ENCODE measurements around the gene AMFR. TPM values are rescaled to one million over a fixed set of nuclear protein-coding genes. Genes with fewer than 3 reads are reported as not detected.

The AMFR gene
- total RNA-seq, 1 experiment from 2014 or later, result 140 TPM

GRCh38 chr16:56320056-56320455 lies 105.3 kb downstream of the AMFR start:
- H3K27me3 ChIP-seq, result no peaks in the 10 kb centered on the region
- H3K9me3 ChIP-seq (replicated peaks), result no peaks in the 10 kb centered on the region
- no peak for DNase-seq
- H3K36me3 ChIP-seq, result no peaks in the 10 kb centered on the region
- no peaks in the 10 kb centered on the region for H3K4me1 ChIP-seq
- H3K4me3 ChIP-seq, result no peak overlapping the region
- no peak overlapping the region for H3K27ac ChIP-seq

- Histone ChIP-seq H3K4me1 (no peaks in the 10 kb centered on the region), H3K9me3 (replicated peaks) (no peaks in the 10 kb centered on the region), H3K36me3 (no peaks in the 10 kb centered on the region), H3K27me3 (no peaks in the 10 kb centered on the region), H3K4me3 (no peak overlapping the region), H3K27ac (no peak overlapping the region)
- no peak for DNase-seq
These were observed 106.0 kb downstream of the AMFR start for GRCh38 chr16:56319376-56319775.

- Histone ChIP-seq H3K4me3 (no peak overlapping the region), H3K9me3 (replicated peaks) (no peaks in the 10 kb centered on the region), H3K36me3 (no peaks in the 10 kb centered on the region), H3K4me1 (no peaks in the 10 kb centered on the region), H3K27ac (no peak overlapping the region), H3K27me3 (no peaks in the 10 kb centered on the region)
- DNase-seq, result no peak
These were observed 106.6 kb downstream of the AMFR start for GRCh38 chr16:56318827-56319140.

- Histone ChIP-seq H3K9me3 (replicated peaks) (no peaks in the 10 kb centered on the region), H3K27me3 (no peaks in the 10 kb centered on the region), H3K4me1 (no peaks in the 10 kb centered on the region), H3K4me3 (peak overlapping the region; percentile 46), H3K36me3 (no peaks in the 10 kb centered on the region), H3K27ac (no peak overlapping the region)
- DNase-seq, result peak; percentile 81 to 90
These were observed 107.1 kb downstream of the AMFR start for GRCh38 chr16:56317998-56318826.

DNA sequence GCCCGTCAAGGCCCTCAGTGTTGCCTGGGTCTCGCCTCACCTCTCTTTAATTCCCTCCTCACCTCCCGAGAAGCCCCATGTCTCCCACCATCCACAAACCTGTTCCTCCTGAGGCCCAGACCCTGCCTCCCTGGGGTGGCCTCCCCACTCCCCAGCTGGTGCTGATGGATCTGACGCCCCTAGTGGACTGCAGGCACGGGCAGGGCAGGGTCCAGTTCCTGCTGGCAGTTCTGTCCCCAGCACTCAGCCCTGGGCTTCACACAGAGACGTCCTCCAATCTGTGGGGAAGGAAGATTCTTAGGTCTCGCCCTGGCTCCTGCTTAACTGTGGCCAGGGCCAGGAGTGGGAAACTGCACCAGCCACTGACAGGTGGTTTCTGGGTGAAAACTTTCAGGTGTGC lies 108.8 kb downstream of the AMFR start:
- H3K4me1 ChIP-seq, result peaks cover 3% of the 10 kb centered on the region; the same call in 1 of the 2 replicates
- no peaks in the 10 kb centered on the region for H3K36me3 ChIP-seq
- no peak for DNase-seq
- no peak overlapping the region for H3K27ac ChIP-seq
- no peaks in the 10 kb centered on the region for H3K9me3 ChIP-seq (replicated peaks)
- H3K4me3 ChIP-seq, result no peak overlapping the region
- H3K27me3 ChIP-seq, result no peaks in the 10 kb centered on the region

- no peak overlapping the region for H3K4me3 ChIP-seq
- no peak overlapping the region for H3K27ac ChIP-seq
- DNase-seq, result no peak
- H3K4me1 ChIP-seq, result peaks cover 6% of the 10 kb centered on the region; the same call in 1 of the 2 replicates
- H3K9me3 ChIP-seq (replicated peaks), result no peaks in the 10 kb centered on the region
- no peaks in the 10 kb centered on the region for H3K27me3 ChIP-seq
- no peaks in the 10 kb centered on the region for H3K36me3 ChIP-seq
These were observed 109.4 kb downstream of the AMFR start for GRCh38 chr16:56315955-56316354.

DNA sequence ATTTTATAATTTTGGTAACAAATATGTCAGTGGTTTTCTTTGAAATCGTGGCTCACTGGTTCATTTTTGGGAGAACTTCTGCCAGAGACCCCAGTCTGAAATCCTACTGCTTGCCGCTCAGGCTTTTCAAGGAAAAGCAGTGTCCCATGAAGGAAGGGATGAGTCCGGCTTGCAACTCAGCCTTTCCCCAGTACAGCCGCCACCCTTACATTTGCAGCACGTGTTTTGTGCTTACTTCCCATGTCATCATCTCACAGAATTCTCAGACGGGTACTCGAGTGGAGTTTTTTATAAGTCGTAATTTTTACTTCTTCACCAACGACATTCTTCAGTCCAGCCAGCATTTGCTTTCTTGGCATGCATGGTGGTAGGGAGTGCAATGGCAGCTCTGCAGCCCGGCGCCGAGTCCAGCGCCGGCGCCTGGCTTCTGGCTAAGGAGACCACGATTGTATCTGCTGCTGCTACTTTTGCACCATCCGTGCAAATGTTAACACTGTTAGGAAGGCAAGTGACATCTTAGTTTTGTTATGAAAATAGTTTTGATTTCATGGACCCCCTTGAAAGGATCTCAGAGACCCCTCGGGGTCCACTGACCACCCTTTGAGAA lies 111.0 kb downstream of the AMFR start:
- H3K36me3 ChIP-seq, result no peaks in the 10 kb centered on the region
- H3K9me3 ChIP-seq (replicated peaks), result no peaks in the 10 kb centered on the region
- peaks cover 6% of the 10 kb centered on the region; the same call in 1 of the 2 replicates for H3K4me1 ChIP-seq
- H3K27ac ChIP-seq, result no peak overlapping the region
- no peak for DNase-seq
- no peaks in the 10 kb centered on the region for H3K27me3 ChIP-seq
- no peak overlapping the region for H3K4me3 ChIP-seq

- Histone ChIP-seq H3K4me1 (peaks cover 6% of the 10 kb centered on the region; the same call in 1 of the 2 replicates), H3K27ac (no peak overlapping the region), H3K36me3 (no peaks in the 10 kb centered on the region), H3K27me3 (no peaks in the 10 kb centered on the region), H3K4me3 (no peak overlapping the region), H3K9me3 (replicated peaks) (no peaks in the 10 kb centered on the region)
- no peak for DNase-seq
These were observed 112.8 kb downstream of the AMFR start for GRCh38 chr16:56312556-56312955.

DNA sequence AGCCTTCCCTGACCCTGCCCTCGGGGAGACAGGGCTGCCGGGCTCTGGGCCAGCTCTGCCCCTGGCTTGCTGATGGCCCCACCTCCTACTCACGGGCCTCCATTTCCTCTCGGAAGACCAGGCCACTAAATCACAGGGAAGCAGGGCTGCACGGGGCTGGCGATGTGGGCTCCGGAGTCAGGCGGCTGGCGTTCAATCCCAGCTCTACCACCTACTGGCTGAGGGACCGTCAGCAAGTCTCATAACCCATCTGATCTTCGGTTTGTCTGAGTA lies 113.4 kb downstream of the AMFR start:
- no peaks in the 10 kb centered on the region for H3K9me3 ChIP-seq (replicated peaks)
- H3K27me3 ChIP-seq, result no peaks in the 10 kb centered on the region
- DNase-seq, result no peak
- H3K4me3 ChIP-seq, result peak overlapping the region; percentile 9
- H3K36me3 ChIP-seq, result no peaks in the 10 kb centered on the region
- no peak overlapping the region for H3K27ac ChIP-seq
- peaks cover 6% of the 10 kb centered on the region; the same call in 1 of the 2 replicates for H3K4me1 ChIP-seq

Other genes starting within 250 kb of the AMFR start
- gene GNAO1, start 234.1 kb downstream of the AMFR start, total RNA-seq (2014; rRNA removed; shearing (Covaris generic)), result 1.4 and 2.3 TPM in 2 replicates
- 243 and 262 TPM in 2 replicates for gene NUDT21, start 25.8 kb upstream of the AMFR start, total RNA-seq (2014; rRNA removed; shearing (Covaris generic))
- 150 and 179 TPM in 2 replicates for gene OGFOD1, start 26.0 kb upstream of the AMFR start, total RNA-seq (2014; rRNA removed; shearing (Covaris generic))
- 10.9 and 11.7 TPM in 2 replicates for gene BBS2, start 94.5 kb upstream of the AMFR start, total RNA-seq (2014; rRNA removed; shearing (Covaris generic))
- not detected in 2 replicates for gene MT4, start 139.5 kb upstream of the AMFR start, total RNA-seq (2014; rRNA removed; shearing (Covaris generic))
- not detected in 2 replicates for gene MT3, start 164.0 kb upstream of the AMFR start, total RNA-seq (2014; rRNA removed; shearing (Covaris generic))
- gene MT2A, start 183.0 kb upstream of the AMFR start, total RNA-seq (2014; rRNA removed; shearing (Covaris generic)), result 144 and 163 TPM in 2 replicates
- gene MT1E, start 200.2 kb upstream of the AMFR start, total RNA-seq (2014; rRNA removed; shearing (Covaris generic)), result not detected in 2 replicates
- gene MT1M, start 207.1 kb upstream of the AMFR start, total RNA-seq (2014; rRNA removed; shearing (Covaris generic)), result not detected in 2 replicates
- gene MT1A, start 213.1 kb upstream of the AMFR start, total RNA-seq (2014; rRNA removed; shearing (Covaris generic)), result not detected in 2 replicates
- gene MT1B, start 226.3 kb upstream of the AMFR start, total RNA-seq (2014; rRNA removed; shearing (Covaris generic)), result not detected in 2 replicates
- not detected in 2 replicates for gene MT1F, start 232.4 kb upstream of the AMFR start, total RNA-seq (2014; rRNA removed; shearing (Covaris generic))
- gene MT1G, start 242.5 kb upstream of the AMFR start, total RNA-seq (2014; rRNA removed; shearing (Covaris generic)), result not detected in 2 replicates
- not detected in 2 replicates for gene MT1H, start 244.3 kb upstream of the AMFR start, total RNA-seq (2014; rRNA removed; shearing (Covaris generic))